ENCODE measurements around the gene SLC9A3.

Gene SLC9A3

GRCh38 chr5:545641-546375 lies 21.6 kb upstream of the SLC9A3 start:
- TF ChIP-seq CTCF (conservative IDR thresholded peaks at IDR 0.05): no peak
- no peak overlapping the region for H3K27ac ChIP-seq

- TF ChIP-seq CTCF (conservative IDR thresholded peaks at IDR 0.05): no peak
- no peak overlapping the region for H3K27ac ChIP-seq
Observed at GRCh38 chr5:544675-545355, 20.6 kb upstream of the SLC9A3 start.

- TF ChIP-seq CTCF (conservative IDR thresholded peaks at IDR 0.05): no peak
Observed at GRCh38 chr5:543755-544674, 19.8 kb upstream of the SLC9A3 start.

GRCh38 chr5:543351-543750 lies 19.1 kb upstream of the SLC9A3 start:
- no peak for TF ChIP-seq CTCF (conservative IDR thresholded peaks at IDR 0.05)
- H3K27ac ChIP-seq: no peak overlapping the region

More at GRCh38 chr5:543755-544674, 19.8 kb upstream of the SLC9A3 start:
- H3K27ac ChIP-seq: no peak overlapping the region

- TF ChIP-seq CTCF (conservative IDR thresholded peaks at IDR 0.05): no peak
- no peak overlapping the region for H3K27ac ChIP-seq
Observed at GRCh38 chr5:542319-543311, 18.4 kb upstream of the SLC9A3 start.

GRCh38 chr5:541539-542318 lies 17.5 kb upstream of the SLC9A3 start:
- no peak overlapping the region for H3K27ac ChIP-seq
- no peak for TF ChIP-seq CTCF (conservative IDR thresholded peaks at IDR 0.05)

Measured in VCaP (cell line).